ENCODE data around the gene SCGB1C1.

DNA sequence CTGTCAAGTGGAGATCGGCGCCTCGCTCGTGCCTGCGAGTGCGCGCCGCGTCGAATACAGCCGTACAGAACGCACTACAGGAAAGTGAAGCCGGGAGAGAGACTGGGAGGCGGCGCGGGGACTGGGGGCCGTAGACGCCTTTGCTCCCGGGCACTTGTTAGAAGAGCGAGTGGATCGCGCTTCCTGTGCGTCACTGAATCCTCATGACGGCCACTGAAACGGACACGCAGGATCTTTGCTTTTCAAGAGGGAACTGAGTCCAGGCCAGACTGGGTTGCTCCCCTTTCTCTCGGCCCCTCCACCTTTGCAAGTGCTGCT is 14.9 kb downstream of the SCGB1C1 start:
- TF ChIP-seq EZH2 (optimal IDR thresholded peaks at IDR 0.05; ENCODE audit: low read depth, low read length) (no peak), EZH2phosphoT487 (IDR thresholded peaks at IDR 0.05; ENCODE audit: low read length) (no peak)
- TF ChIP-seq, protein P1, sequence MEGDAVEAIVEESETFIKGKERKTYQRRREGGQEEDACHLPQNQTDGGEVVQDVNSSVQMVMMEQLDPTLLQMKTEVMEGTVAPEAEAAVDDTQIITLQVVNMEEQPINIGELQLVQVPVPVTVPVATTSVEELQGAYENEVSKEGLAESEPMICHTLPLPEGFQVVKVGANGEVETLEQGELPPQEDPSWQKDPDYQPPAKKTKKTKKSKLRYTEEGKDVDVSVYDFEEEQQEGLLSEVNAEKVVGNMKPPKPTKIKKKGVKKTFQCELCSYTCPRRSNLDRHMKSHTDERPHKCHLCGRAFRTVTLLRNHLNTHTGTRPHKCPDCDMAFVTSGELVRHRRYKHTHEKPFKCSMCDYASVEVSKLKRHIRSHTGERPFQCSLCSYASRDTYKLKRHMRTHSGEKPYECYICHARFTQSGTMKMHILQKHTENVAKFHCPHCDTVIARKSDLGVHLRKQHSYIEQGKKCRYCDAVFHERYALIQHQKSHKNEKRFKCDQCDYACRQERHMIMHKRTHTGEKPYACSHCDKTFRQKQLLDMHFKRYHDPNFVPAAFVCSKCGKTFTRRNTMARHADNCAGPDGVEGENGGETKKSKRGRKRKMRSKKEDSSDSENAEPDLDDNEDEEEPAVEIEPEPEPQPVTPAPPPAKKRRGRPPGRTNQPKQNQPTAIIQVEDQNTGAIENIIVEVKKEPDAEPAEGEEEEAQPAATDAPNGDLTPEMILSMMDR (IDR thresholded peaks at IDR 0.05; ENCODE audit: low read length), result no peak

Data from MM.1S (cell line).